GM18867 (cell line): Measurements from ENCODE around the gene KLHL14.
"Not testable (repeated sequence)": the region's sequence is repeated elsewhere in the genome, so short reads cannot be mapped to it uniquely, and the experiment has no call there.

Experiments
- ATAC-seq: cut with Tn5 transposase; IDR thresholded peaks from one replicate; pipeline ENCODE4 v1.9.1; 2021; ENCODE audit warnings: mild to moderate bottlenecking, moderate library complexity; ENCODE audit not compliant: unreplicated experiment

The KLHL14 gene

GRCh38 chr18:32661486-32662299, 111.1 kb downstream of the KLHL14 start:
- no peak for ATAC-seq

GRCh38 chr18:32654507-32654906, 118.3 kb downstream of the KLHL14 start:
- ATAC-seq, result not testable (repeated sequence)

GRCh38 chr18:32637659-32638058, 135.2 kb downstream of the KLHL14 start:
- ATAC-seq, result not testable (repeated sequence)

GRCh38 chr18:32637226-32637625, 135.6 kb downstream of the KLHL14 start:
- ATAC-seq, result no peak

- ATAC-seq, result no peak
Observed at GRCh38 chr18:32634876-32635431, 137.9 kb downstream of the KLHL14 start.

GRCh38 chr18:32629981-32630700, 142.7 kb downstream of the KLHL14 start:
- no peak for ATAC-seq

- no peak for ATAC-seq
Observed at GRCh38 chr18:32629292-32629691, 143.5 kb downstream of the KLHL14 start.

- ATAC-seq, result no peak
Observed at GRCh38 chr18:32624182-32624723, 148.6 kb downstream of the KLHL14 start.

- ATAC-seq, result no peak
Observed at GRCh38 chr18:32623563-32623962, 149.3 kb downstream of the KLHL14 start.
